ENCODE data around the gene BCAS3.
A peak's percentile ranks its signal among the peaks of the same experiment; 100 is the strongest.
"Not testable (repeated sequence)": the region's sequence is repeated elsewhere in the genome, so short reads cannot be mapped to it uniquely, and the experiment has no call there.

BCAS3 gene

DNA sequence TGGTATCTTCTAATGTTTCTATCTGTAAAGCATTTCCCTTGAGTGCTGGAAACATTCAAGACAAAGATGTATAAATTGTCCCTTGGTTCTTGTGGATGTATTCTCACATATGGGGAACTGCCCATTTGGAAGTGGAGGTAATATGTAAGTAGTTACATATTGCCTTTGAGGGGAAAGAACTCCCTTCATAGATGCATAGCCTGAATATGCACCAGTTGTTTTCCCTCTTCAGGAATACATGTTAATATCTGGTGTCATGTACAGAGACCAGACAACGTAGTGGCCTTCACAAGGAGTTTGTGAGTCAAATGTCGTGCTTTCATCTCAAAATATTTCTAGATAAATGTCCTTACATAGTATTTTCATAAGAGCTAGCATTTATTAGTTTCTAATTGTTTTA lies 213.5 kb downstream of the BCAS3 start:
- DNase-seq = no peak

DNA sequence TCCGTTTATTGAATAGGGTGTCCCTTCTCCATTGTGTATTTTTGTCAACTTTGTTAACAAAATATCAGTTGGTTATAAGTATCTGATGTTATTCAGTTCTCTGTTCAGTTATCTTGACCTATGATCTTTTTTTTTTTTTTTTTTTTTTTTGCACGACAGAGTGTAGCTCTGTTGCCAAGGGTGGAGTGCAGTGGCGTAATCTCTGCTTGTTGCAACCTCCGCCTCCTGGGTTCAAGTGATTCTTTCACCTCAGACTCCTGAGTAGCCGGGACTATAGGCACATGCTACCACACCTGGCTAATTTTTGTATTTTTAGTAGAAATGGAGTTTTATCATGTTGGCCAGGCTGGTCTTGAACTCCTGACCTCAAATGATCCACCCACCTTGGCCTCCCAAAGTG lies 215.8 kb downstream of the BCAS3 start:
- no peak for DNase-seq

DNA sequence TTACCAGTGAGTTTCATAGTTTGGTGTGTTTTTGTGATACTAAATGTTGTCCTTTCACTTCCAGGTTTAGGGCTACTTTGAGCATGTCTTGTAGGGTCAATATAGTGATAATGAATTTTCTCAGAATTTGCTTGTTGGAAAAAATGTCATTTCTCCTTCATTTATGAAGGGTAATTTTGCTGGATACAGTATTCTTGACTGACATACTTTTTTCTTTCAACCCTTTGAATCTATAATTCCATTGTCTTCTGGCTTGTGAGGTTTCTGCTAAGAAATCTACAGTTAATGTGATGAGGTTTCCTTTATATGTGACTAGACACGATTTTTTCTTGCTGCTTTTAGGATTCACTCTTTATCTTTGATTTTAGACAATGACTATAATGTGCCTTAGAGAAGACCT lies 219.3 kb downstream of the BCAS3 start:
- no peak for DNase-seq

DNA sequence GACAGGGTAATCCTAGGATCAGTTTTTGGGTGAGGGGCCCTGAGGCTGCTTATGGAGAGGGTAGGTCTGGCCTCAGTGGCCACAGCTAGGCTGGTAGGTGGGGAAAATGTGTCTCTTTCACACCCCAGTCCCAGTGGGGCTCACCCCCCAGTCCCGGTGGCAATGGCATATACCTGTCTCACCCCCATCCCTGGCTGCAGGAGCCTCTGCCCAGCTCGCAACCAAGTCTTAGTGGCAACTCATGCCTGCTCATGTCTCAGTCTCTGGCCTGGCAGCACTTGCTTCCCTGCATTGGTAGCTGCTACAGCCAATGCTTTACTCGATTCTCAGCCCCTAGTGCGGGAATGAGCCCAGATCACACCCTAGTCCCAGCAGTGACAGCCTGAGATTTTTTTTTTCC lies 221.5 kb downstream of the BCAS3 start:
- no peak for DNase-seq

DNA sequence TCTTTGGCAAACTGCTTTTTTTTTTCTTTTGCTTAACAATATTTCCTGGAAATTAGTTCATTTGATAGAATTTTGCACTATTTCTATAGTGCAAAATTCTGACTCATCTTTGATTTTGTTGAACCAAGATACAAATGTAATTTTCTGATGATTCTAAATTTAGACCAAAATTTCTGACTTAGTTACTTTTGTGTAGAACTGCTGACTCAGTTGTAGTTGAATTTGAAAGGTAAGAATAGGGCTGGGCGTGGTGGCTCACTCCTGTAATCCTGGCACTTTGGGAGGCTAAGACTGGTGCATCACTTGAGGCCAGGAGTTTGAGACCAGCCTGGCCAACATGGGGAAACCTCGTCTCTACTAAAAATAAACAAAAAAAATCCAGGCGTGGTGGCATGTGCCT lies 223.0 kb downstream of the BCAS3 start:
- no peak for DNase-seq

DNA sequence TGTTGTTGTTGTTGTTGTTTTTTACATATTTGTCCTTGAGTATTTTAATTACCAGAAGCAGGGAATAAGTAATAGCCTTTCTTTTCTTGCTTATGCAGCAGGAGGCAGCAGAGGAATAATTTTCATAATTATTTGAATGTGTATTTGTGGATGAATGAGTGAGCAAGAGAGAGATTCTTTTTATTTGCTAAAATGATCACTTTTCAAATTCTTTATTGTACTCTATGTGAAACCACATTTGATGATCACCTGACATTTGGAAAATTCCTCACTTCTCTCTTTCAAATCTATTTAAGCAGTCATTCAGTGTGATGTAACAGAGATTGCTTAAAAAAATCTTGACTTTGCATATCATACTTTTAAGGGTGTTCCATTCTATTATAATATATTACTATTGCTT lies 223.6 kb downstream of the BCAS3 start:
- peak; percentile 3 for DNase-seq

DNA sequence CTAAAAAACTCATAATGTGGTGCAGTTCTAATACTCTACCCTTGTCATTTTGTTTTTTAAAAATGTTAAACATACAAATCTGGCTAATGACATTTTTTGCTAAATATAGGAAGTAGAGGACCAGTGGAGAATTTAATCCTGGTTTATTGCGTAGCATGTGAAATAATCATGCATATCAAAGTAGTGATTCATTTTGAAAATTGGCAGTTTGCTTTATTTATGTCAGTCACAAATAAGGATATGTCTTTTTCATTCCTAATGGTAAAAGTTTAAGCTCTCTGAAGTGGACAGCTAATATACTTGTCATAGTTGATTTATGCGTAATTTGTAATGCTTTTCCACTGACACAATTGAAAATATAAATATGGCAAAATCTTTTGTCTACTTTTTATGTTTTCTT lies 224.2 kb downstream of the BCAS3 start:
- peak; percentile 73 for DNase-seq

DNA sequence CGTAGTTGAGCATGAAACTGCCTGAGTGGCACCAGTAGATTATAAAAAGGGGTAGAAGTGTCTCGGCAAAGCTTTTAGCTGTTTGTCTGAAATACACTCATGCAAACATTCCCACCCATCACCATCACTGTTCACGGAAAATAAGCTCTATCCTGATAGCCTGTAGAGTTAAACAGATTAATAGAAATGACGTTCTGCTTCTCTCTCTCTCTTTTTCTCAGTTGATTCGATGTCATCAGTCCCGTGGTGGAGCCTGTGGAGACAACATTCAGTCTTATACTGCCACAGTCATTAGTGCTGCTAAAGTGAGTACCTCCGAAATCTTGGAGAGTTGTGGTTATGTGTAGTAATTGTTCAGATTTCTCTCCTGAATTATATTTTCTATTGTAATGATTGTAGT lies 224.7 kb downstream of the BCAS3 start:
- DNase-seq = peak; percentile 13

DNA sequence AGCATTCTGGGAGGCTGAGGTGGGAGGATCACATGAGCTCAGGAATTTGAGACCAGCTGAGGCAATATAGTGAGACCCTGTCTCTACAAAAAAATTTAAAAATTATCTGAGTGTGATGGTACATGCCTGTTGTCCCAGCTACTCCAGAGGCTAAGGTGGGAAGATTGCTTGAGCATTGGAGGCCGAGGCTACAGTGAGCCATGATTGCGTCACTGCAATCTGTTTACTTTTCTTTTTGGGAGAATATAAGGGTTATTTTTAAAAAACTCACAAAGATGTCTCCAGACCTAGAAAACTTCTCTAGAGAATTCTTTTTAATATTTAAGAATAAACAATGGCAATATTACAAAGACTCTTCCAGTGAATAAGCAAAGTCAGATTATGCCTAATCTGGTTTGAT lies 226.9 kb downstream of the BCAS3 start:
- DNase-seq = no peak

DNA sequence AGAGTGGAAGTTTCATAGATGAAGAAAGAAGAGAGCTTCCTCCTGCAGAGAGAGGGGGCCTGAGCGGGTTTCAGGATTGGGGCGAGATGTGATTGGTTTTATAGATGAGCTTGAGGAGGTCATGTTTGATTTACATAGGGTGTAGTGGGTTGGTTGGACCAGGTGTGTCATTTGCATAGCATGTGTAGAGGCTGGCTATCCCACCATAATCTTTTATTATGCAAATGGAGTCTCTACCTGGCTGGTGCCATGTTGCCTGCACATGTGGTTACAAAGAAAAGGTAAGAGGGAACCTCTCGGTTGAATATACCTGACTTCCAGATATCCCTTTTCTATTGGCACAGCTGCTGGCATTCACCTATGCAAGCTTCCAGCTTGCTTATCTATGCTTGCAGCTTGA lies 228.1 kb downstream of the BCAS3 start:
- DNase-seq = no peak

DNA sequence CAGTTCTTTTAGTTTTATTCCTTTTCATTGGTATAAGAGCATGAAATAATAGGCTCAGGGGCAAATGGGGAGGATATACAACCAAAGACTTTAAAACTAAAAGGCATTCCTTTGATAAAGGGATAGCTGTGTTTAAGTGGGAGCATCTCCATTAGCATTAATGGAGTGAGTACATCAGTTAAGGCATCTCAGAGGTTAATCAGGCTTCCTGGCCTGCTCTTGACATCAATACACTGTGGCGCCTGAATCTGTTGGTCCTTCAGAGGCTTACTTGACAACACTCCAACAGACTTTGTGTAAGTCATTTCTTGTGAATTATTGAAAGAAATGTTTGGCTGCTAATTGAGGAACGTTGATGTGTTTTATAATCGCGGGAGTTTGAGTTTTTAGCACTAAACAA lies 230.7 kb downstream of the BCAS3 start:
- no peak for DNase-seq

DNA sequence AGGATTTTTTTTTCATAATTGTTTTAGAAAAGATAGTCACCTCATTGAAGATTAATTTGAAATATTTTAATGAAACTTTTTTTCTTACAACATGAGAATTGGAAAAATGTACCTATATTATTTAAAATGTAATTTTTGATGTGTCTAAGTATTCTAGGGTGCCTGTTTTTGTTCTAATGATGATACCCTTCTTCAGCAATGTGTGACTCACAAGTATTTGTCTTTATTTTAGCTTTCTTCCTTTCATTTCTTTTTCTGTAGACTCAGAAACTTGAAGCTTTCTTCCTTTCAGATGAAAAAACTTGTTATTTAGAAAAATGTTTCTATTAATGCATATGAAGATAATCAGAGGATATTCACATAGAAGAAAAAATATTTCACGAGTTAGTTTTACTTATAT lies 231.8 kb downstream of the BCAS3 start:
- DNase-seq = no peak

DNA sequence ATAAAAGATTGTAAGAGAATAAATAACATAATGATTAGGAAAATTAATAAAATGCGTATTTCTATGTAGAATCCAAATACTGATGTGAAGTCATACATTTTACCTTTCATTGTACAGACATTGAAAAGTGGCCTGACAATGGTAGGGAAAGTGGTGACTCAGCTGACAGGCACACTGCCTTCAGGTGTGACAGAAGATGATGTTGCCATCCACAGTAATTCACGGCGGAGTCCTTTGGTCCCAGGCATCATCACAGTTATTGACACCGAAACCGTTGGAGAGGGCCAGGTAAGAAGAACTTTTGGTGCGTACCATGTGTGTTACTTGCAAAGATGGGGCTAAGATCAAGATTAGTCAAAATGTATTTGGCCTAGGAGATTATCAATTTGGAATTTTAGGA lies 232.8 kb downstream of the BCAS3 start:
- no peak for DNase-seq

DNA sequence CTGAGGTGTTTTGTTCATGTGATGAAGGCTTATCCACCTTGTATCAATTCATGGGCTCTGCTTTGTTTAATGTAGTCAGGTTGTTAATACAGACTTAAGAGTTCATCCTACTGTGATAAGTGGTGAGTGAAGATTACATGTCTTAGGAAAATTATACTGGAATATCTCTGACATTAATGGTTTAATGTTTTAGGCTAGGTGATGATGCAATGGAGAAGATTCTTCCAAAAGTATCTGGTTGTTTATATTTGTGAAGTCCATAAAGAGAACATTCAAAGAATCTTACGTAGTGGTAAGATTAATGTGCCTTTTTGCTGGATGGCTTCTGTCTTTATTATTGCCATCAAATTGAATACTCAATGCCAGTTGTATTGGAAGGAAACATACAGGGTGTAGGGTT lies 236.4 kb downstream of the BCAS3 start:
- no peak for DNase-seq

DNA sequence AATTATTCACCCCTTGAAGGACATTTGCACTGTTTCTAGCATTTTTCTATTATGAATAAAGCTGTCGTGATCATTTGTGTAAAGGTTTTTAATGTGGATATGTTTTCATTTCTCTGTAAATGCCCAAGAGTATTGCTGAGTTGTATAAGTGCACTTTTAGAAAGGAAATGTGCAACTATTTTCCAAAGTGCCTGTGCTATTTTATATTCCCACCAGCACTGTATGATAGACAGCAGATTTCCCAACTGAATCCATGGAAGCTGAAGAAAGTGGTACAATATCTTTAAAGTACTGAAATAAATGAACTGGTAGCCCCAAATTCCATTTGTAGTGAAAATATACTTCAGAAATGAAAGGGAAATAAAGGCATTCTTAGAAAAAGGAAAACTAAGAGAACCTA lies 238.4 kb downstream of the BCAS3 start:
- DNase-seq = no peak

DNA sequence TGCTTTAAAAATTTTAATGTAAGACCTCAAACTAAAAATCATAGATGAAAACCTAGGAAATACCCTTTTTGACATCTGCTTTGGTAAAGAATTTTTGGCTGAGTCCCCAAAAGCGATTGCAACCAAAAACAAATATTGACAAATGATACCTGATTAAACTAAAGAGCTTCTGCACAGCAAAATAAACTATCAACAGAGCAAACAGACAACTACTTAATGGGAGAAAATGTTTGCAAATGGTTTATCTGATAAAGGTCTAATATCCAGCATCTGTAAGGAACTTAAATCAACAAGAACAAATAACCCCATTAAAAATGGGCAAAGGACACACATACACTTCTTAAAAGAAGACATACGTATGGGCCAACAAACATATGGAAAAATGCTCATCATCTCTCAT lies 242.5 kb downstream of the BCAS3 start:
- DNase-seq = no peak

DNA sequence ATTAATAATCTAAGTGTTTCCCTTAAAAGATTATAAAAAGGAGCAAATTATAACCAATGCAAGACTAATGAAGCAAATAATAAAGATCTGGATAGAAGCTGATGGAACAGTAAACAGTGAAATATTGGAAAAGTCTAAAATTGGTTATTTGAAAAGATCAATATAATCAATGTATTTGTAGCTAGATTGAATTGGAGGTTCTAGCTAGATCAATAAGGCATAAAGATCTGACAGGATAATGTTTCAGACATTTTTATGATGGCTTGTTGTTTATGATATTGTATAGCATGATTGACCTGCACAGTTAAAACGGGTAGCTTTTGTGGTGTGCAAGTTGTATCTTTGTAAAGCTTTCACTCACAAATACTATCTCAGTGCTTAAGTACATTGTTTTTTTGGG lies 245.3 kb downstream of the BCAS3 start:
- DNase-seq = no peak

DNA sequence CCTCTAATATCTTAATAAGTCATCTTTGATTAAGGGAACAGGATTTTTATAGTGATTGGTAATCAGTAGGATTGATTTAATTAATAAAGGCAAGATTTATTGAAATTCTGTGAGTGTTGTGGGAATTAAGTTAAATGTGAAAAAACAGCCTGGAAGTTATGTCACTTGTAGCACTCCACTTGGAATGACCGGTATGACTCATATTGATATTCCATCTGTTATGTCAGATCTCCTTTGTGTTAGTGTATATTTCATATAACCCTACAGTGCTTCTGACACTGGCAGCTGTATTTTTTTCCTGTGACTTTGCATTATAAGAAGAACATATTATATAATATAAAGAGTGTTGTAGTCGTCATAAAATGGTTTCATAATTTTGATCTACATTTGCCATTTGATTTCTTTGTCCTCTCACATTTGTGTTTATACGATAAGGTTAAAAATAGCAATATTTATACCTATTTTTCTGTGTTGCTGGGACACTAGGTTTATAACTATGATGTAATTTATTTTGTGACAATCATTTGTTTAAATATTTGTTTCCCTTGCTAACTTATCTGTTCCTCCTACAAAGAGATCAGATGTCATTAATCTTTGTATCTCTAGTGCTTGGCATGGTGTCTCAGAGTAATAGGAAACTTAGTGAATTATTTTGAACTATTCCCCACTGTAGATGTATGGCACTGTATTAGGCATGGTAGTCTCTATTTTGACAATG lies 249.0 kb downstream of the BCAS3 start:
- no peak for DNase-seq

DNA sequence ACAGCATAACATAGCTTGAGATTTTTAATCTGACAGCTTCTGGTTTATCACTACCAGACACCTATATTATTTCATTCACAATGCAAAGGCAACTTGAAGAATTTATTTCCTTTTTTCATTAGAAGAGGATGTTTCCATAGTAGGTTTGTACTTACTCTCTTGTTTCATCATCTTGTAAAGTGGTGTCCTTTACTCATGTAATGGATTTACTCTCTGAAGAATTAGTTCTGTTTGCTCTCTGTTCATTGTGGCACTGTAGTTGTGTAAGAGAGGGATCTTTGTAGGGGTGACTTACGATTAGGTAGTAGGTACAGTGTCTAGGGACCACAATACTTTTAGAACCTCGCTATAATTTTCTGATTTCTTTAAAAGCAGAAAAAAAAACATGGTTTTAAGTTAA lies 256.1 kb downstream of the BCAS3 start:
- no peak for DNase-seq

DNA sequence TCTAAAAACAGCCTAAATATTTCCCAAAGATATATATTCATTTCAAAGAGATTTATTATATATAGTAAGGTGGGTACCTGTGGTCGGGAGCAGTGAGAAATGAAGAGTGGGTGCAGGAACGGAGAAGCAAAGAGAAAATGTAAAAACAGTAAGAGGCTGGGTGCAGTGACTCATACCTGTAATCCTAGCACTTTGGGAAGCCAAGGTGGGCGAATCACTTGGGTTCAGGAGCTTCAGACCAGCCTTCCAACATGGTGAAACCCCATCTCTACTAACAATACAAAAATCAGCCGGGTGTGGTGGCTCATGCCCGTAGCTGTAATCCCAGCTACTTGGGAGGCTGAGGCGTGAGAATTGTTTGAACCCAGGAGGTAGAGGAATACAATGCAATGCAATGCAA lies 257.1 kb downstream of the BCAS3 start:
- DNase-seq = no peak

DNA sequence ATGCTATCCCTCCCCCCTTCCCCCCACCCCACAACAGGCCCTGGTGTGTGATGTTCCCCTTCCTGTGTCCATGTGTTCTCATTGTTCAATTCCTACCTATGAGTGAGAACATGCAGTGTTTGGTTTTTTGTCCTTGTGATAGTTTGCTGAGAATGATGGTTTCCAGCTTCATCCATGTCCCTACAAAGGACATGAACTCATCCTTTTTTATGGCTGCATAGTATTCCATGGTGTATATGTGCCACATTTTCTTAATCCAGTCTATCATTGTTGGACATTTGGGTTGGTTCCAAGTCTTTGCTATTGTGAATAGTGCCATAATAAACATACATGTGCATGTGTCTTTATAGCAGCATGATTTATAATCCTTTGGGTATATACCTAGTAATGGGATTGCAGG lies 258.3 kb downstream of the BCAS3 start:
- DNase-seq = not testable (repeated sequence)

DNA sequence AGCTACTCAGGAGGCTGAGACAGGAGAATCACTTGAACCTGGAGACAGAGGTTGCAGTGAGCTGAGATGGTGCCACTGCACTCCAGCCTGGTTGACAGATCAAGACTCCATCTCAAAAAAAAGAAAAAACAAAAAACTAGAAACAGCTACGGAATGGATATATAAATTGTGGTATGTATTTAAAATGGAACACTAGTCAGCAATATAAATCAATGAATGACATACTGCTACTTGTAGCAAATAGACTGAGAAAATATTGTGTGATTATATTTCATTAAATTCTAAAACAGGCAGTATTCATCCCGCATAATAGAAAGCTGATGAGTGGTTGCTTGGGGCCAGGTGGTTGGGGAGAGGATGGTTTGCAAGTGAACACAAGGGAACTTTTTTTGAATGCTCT lies 261.7 kb downstream of the BCAS3 start:
- DNase-seq = no peak

DNA sequence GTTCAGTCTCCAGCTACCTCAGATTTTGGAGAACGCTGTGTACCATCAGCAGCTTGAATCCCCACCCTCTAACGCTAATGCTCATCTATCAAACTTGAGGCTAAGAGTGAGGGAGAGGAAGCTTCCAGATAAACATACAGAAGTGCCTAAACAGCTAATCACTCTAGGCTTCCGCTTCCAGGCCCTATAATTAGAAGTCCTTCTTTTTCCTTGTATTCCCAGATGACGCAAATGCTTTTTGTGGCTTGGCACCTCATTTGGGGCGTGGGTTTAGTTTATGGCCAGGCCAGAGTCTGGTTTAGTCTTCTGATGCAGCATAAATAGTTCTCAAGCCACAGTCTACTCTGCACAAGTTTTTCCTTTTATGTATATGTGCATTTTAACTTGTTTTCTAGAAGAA lies 263.4 kb downstream of the BCAS3 start:
- peak; percentile 94 for DNase-seq

DNA sequence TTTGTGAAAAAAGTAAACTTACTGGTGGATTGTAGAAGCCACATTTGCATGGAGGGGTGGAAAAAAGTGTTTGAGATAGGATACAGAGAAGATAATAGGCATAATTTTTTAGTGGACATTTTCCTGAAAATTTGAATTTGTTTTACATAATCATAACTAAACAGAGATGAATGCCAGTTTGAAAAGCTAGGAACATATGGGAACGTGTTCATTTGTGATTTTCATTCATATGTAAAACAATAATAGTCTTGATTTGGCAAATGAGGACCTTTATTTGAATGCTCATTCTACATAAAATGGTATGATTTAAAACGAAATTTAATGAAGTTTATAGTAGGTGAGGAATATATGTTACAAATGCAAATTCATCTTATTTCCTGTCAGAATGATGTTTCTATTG lies 263.9 kb downstream of the BCAS3 start:
- no peak for DNase-seq

DNA sequence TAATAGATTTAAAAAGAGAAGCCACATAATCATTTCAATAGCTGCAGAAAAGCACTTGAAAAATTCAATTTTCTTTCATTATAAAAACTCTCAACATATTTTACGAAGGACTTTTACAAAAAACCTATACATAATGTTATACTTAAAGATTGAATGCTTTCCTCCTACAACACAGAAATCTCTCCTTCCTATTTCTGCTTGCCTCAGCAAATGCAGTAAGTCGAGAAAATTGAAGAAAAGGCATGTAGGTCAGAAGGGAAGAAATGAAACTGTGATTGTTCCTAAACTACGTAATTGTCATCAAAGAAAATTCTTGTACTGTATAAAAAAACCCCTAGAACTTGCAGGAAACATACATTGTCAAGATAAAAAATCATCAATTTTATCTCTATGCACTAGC lies 267.1 kb downstream of the BCAS3 start:
- DNase-seq = no peak

DNA sequence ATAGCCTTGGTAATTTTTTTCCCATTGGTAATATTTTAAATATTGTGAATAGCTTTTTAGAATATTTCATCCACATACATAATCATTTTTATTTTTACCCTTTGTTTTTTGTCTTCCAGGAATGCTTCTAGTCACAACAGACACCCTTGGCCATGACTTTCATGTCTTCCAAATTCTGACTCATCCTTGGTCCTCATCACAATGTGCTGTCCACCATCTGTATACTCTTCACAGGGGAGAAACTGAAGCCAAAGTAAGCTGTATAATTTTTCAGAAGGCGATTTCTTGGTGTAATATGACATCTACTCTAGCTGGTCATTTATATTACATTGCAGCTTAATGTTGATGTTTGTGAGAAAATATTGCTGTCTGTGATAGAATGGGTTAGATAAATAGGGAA lies 269.4 kb downstream of the BCAS3 start:
- peak; percentile 16 for DNase-seq

Data from fibroblast of skin of right quadriceps (primary cell).